Measurements from ENCODE around the gene SNRNP200. TPM values are rescaled to one million over a fixed set of nuclear protein-coding genes. Genes with fewer than 3 reads are reported as not detected.

Gene SNRNP200
- total RNA-seq, 6 donors from 2014 or later: 80.9 to 177 (median 90.9) TPM

DNA sequence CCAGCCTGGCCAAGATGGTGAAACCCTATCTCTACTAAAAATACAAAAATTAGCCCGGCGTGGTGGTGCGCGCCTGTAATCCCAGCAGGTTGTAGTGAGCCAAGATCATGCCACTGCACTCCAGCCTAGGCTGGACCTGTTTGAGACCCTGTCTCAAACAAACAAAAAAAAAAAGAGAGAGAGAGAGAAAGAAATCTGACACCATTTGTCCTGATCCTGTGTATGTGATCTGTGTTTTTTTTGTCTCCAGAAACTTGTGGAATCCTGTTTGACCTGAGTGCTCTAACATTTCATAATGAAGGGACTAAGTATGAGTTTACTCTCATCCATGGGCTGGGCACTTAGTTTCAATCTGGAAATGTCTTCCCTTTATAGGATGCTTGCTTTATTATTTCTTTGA lies 13.4 kb upstream of the SNRNP200 start:
- Histone ChIP-seq H3K36me3 (no peaks in the 10 kb centered on the region), H3K4me1 (peaks cover 13 to 17% (median 17%) of the 10 kb centered on the region in 4 donors), H3K9me3 (no peaks in the 10 kb centered on the region), H3K27ac (no peak overlapping the region), H3K27me3 (no peaks in the 10 kb centered on the region), H3K4me3 (no peak overlapping the region)
- DNase-seq: no peak
- no peak for TF ChIP-seq POLR2AphosphoS5 (IDR thresholded peaks at IDR 0.05)
- TF ChIP-seq, protein P1, sequence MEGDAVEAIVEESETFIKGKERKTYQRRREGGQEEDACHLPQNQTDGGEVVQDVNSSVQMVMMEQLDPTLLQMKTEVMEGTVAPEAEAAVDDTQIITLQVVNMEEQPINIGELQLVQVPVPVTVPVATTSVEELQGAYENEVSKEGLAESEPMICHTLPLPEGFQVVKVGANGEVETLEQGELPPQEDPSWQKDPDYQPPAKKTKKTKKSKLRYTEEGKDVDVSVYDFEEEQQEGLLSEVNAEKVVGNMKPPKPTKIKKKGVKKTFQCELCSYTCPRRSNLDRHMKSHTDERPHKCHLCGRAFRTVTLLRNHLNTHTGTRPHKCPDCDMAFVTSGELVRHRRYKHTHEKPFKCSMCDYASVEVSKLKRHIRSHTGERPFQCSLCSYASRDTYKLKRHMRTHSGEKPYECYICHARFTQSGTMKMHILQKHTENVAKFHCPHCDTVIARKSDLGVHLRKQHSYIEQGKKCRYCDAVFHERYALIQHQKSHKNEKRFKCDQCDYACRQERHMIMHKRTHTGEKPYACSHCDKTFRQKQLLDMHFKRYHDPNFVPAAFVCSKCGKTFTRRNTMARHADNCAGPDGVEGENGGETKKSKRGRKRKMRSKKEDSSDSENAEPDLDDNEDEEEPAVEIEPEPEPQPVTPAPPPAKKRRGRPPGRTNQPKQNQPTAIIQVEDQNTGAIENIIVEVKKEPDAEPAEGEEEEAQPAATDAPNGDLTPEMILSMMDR (IDR thresholded peaks at IDR 0.05): no peak
- no peak for TF ChIP-seq EP300 (IDR thresholded peaks at IDR 0.05)
- no peak for TF ChIP-seq POLR2A (IDR thresholded peaks at IDR 0.05)
- ATAC-seq (ENCODE audit: low FRiP score in 2 of 2): no peak
- WGBS, 2 donors: 92 to 94% methylated on average over 4 of the region's 4 CpGs

DNA sequence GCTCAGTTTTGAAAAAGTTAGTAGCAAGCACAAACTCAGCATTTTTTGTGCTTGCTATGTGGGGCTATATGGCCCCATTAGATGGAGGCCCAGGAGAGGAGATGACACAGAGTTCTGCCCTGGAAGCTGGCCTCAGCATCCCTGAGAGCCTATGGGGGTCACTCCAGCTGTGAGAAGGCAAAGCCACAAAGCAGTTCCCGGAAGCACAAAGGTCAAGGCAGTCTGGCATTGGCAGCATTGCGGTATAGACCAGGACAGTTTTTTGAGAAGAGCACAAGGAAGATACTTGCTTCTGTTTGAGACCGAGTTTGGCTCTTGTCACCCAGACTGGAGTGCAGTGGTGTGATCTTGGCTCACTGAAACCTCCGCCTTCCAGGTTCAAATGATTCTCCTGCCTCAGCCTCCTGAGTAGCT lies 12.2 kb upstream of the SNRNP200 start:
- H3K36me3 ChIP-seq: no peaks in the 10 kb centered on the region
- WGBS, 2 donors: 93 to 95% methylated on average over 4 of the region's 4 CpGs
- no peak for TF ChIP-seq EP300 (IDR thresholded peaks at IDR 0.05)
- TF ChIP-seq POLR2AphosphoS5 (IDR thresholded peaks at IDR 0.05): no peak
- TF ChIP-seq, protein P1 (IDR thresholded peaks at IDR 0.05): no peak
- no peak for TF ChIP-seq POLR2A (IDR thresholded peaks at IDR 0.05)

DNA sequence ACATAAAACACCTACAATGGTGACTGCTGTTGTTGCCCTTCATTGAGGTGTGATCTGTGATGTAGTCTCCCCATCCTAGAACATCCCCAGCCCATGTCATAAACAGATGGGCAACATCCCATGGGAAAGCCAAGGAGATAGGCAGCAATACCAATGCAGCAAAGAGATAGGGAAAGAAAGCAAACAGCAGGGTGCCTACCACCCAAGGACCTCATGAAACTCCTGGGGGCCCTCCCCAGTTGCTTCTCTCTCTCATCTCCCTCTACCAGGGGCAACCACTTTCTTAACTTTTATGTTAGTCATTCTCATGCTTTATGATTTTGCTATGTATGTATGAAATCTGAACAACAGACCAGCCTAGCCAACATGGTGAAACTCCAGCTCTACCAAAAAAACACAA lies 11.7 kb upstream of the SNRNP200 start:
- Histone ChIP-seq H3K9me3 (no peaks in the 10 kb centered on the region), H3K27me3 (no peaks in the 10 kb centered on the region), H3K4me3 (no peak overlapping the region), H3K4me1 (peaks cover 10 to 13% (median 13%) of the 10 kb centered on the region in 4 donors), H3K27ac (no peak overlapping the region), H3K36me3 (no peaks in the 10 kb centered on the region)
- ATAC-seq (ENCODE audit: low FRiP score in 2 of 2) (no peak), DNase-seq (no peak)
- TF ChIP-seq EP300 (IDR thresholded peaks at IDR 0.05): no peak
- TF ChIP-seq, protein P1 (IDR thresholded peaks at IDR 0.05): no peak
- no peak for TF ChIP-seq POLR2AphosphoS5 (IDR thresholded peaks at IDR 0.05)
- no peak for TF ChIP-seq POLR2A (IDR thresholded peaks at IDR 0.05)

More for the DNA sequence above, 12.2 kb upstream of the SNRNP200 start:
- Histone ChIP-seq H3K27ac (no peak overlapping the region), H3K4me1 (peaks cover 13 to 17% (median 17%) of the 10 kb centered on the region in 4 donors), H3K4me3 (no peak overlapping the region), H3K9me3 (no peaks in the 10 kb centered on the region), H3K27me3 (no peaks in the 10 kb centered on the region)
- no peak for DNase-seq
- no peak for ATAC-seq (ENCODE audit: low FRiP score in 2 of 2)

DNA sequence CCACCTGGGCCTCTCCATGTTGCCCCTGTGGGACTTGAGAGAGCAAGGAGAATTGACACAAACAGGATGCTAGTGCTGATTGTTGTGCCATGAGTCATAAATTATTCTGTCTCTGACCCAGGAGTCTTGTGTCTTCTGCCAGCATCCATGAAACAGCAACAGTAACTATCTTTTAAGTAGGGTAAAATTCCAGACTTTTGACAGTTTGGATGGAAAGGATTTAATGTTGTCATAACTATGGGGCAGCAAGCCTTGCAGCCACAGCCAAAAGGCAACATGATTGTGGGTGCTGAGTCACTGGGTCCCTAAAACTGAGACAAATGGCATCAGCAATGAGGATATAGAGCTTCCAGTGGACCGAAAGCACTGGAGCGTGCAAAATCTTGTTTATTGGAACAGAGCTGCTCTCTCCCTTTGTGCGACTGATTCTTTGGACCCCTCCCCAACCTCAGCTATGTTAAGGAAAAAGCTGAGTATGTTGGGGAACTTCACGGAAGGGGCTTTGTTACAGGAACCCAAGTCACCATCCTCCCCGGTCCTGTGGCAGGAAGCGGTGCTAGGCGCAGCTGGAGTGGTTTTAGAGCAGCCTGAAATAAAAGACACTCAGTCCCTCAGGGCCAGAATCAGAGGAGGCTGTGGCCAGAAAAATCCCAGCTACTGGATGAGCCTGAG lies 10.2 kb upstream of the SNRNP200 start:
- DNase-seq (no peak), ATAC-seq (ENCODE audit: low FRiP score in 2 of 2) (no peak)
- Histone ChIP-seq H3K4me3 (no peak overlapping the region), H3K9me3 (no peaks in the 10 kb centered on the region), H3K27me3 (no peaks in the 10 kb centered on the region), H3K27ac (no peak overlapping the region), H3K4me1 (peaks cover 0 to under 1% (median 0%) of the 10 kb centered on the region in 4 donors), H3K36me3 (no peaks in the 10 kb centered on the region)
- TF ChIP-seq, protein P1 (IDR thresholded peaks at IDR 0.05): no peak
- TF ChIP-seq POLR2A (IDR thresholded peaks at IDR 0.05) (no peak), EP300 (IDR thresholded peaks at IDR 0.05) (no peak), POLR2AphosphoS5 (IDR thresholded peaks at IDR 0.05) (no peak)
- WGBS, 2 donors: 64 to 75% methylated on average over 6 to 7 of the region's 7 CpGs

DNA sequence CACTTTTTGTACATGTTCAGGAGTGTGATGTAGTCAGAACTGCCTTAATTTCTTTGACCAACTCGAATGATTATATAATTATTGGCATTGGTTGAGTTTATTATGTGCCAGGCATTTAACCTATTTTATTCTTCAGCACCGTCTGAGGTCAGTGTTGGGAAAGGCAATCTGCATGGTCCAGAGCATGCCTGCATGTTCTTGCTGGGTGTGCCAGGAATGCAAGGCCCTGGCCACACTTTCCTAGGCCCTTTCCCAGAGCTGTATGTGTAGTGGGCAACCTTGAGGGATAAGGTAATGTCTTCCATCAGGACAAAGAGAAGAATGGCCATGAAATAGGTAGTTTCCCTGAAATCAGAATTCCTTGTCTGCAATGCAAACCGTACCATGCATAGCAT lies 9.7 kb upstream of the SNRNP200 start:
- H3K27ac ChIP-seq: no peak overlapping the region
- ATAC-seq (ENCODE audit: low FRiP score in 2 of 2): no peak
- no peaks in the 10 kb centered on the region for H3K36me3 ChIP-seq
- no peaks in the 10 kb centered on the region for H3K27me3 ChIP-seq
- no peaks in the 10 kb centered on the region for H3K4me1 ChIP-seq
- no peak for TF ChIP-seq POLR2A (IDR thresholded peaks at IDR 0.05)
- TF ChIP-seq POLR2AphosphoS5 (IDR thresholded peaks at IDR 0.05): no peak
- no peak for TF ChIP-seq EP300 (IDR thresholded peaks at IDR 0.05)
- TF ChIP-seq, protein P1 (IDR thresholded peaks at IDR 0.05): no peak
- no peak overlapping the region for H3K4me3 ChIP-seq
- DNase-seq: no peak
- no peaks in the 10 kb centered on the region for H3K9me3 ChIP-seq
- 84 to 87% methylated on average over 3 of the region's 3 CpGs for WGBS, 2 donors
